ENCODE data around the gene OR10V1.
"Not testable (repeated sequence)": the region's sequence is repeated elsewhere in the genome, so short reads cannot be mapped to it uniquely, and the experiment has no call there.

DNA sequence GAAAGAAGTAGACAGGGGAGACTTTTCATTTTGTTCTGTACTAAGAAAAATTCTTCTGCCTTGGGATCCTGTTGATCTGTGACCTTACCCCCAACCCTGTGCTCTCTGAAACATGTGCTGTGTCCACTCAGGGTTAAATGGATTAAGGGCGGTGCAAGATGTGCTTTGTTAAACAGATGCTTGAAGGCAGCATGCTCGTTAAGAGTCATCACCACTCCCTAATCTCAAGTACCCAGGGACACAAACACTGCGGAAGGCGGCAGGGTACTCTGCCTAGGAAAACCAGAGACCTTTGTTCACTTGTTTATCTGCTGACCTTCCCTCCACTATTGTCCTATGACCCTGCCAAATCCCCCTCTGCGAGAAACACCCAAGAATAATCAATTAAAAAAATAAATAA is 13.5 kb downstream of the OR10V1 start:
- TF ChIP-seq EZH2 (optimal IDR thresholded peaks at IDR 0.05; ENCODE audit: low read depth, low read length): not testable (repeated sequence)
- TF ChIP-seq, protein P1, sequence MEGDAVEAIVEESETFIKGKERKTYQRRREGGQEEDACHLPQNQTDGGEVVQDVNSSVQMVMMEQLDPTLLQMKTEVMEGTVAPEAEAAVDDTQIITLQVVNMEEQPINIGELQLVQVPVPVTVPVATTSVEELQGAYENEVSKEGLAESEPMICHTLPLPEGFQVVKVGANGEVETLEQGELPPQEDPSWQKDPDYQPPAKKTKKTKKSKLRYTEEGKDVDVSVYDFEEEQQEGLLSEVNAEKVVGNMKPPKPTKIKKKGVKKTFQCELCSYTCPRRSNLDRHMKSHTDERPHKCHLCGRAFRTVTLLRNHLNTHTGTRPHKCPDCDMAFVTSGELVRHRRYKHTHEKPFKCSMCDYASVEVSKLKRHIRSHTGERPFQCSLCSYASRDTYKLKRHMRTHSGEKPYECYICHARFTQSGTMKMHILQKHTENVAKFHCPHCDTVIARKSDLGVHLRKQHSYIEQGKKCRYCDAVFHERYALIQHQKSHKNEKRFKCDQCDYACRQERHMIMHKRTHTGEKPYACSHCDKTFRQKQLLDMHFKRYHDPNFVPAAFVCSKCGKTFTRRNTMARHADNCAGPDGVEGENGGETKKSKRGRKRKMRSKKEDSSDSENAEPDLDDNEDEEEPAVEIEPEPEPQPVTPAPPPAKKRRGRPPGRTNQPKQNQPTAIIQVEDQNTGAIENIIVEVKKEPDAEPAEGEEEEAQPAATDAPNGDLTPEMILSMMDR (IDR thresholded peaks at IDR 0.05; ENCODE audit: low read length): not testable (repeated sequence)
